SK-N-SH treated with all-trans-retinoic acid at 6 μM for 48 hours (cell line): ENCODE measurements around the gene SFXN1.

ENCODE experiments used
- ATAC-seq: fragments of 200-7000 bp; cut with Tn5 transposase; 3 replicates; pipeline ENCODE4 v1.9.1; 2020; ENCODE audit warnings: mild to moderate bottlenecking, moderate library complexity
- ARNTL ChIP-seq: fragments of 450-650 bp; formaldehyde crosslinking; IDR thresholded peaks from 2 replicates; pipeline ENCODE4 v1.5.0; 2020; ENCODE audit warnings: low read depth, mild to moderate bottlenecking, moderate library complexity, borderline replicate concordance
- BACH2 ChIP-seq: fragments of 250-450 bp; sonication (Bioruptor Pico); IDR thresholded peaks from 2 replicates; pipeline ENCODE4 v1.9.0; 2021; ENCODE audit warnings: mild to moderate bottlenecking, borderline replicate concordance
- CREB5 ChIP-seq: fragments of 250-450 bp; sonication (Bioruptor Pico); IDR thresholded peaks from 2 replicates; pipeline ENCODE4 v1.5.1; 2020; ENCODE audit warnings: low read depth, mild to moderate bottlenecking, moderate library complexity
- CSDC2 ChIP-seq: fragments of 250-450 bp; sonication (Bioruptor Pico); IDR thresholded peaks from 2 replicates; pipeline ENCODE4 v1.5.0; 2020; ENCODE audit warnings: mild to moderate bottlenecking, moderate library complexity
- CSRNP3 ChIP-seq: fragments of 250-450 bp; sonication (Bioruptor Pico); IDR thresholded peaks from 2 replicates; pipeline ENCODE4 v1.5.1; 2021; ENCODE audit warnings: mild to moderate bottlenecking, moderate library complexity
- ESRRG ChIP-seq: fragments of 250-450 bp; sonication (Bioruptor Pico); IDR thresholded peaks from 2 replicates; pipeline ENCODE4 v1.6.1; 2021; ENCODE audit warnings: mild to moderate bottlenecking
- GLIS3 ChIP-seq: fragments of 250-450 bp; sonication (Bioruptor Pico); IDR thresholded peaks from 2 replicates; pipeline ENCODE4 v1.5.0; 2020; ENCODE audit warnings: mild to moderate bottlenecking, moderate library complexity
- ISL1 ChIP-seq: fragments of 250-450 bp; sonication (Bioruptor Pico); IDR thresholded peaks from 2 replicates; pipeline ENCODE4 v2.1.2; 2022; ENCODE audit warnings: mild to moderate bottlenecking, moderate library complexity
- PATZ1 ChIP-seq: fragments of 250-450 bp; sonication (Bioruptor Pico); IDR thresholded peaks from 2 replicates; pipeline ENCODE4 v1.8.0; 2020; ENCODE audit warnings: mild to moderate bottlenecking, moderate library complexity, borderline replicate concordance
- POU6F1 ChIP-seq: fragments of 250-450 bp; sonication (Bioruptor Pico); IDR thresholded peaks from 2 replicates; pipeline ENCODE4 v1.8.0; 2021; ENCODE audit warnings: low read depth, mild to moderate bottlenecking, moderate library complexity, borderline replicate concordance
- PPARA ChIP-seq: fragments of 250-450 bp; sonication (Bioruptor Pico); IDR thresholded peaks from 2 replicates; pipeline ENCODE4 v1.5.0; 2020; ENCODE audit warnings: mild to moderate bottlenecking, borderline replicate concordance
- RARB ChIP-seq: fragments of 250-450 bp; sonication (Bioruptor Pico); IDR thresholded peaks from 2 replicates; pipeline ENCODE4 v1.8.0; 2021; ENCODE audit warnings: mild to moderate bottlenecking, moderate library complexity
- SNAI2 ChIP-seq: fragments of 250-450 bp; sonication (Bioruptor Pico); IDR thresholded peaks from 2 replicates; pipeline ENCODE4 v1.5.0; 2020; ENCODE audit warnings: mild to moderate bottlenecking, moderate library complexity
- TCF4 ChIP-seq: fragments of 250-450 bp; sonication (Bioruptor Pico); IDR thresholded peaks from 2 replicates; pipeline ENCODE4 v1.8.0; 2021; ENCODE audit warnings: mild to moderate bottlenecking, moderate library complexity, borderline replicate concordance
- TOX ChIP-seq: fragments of 250-450 bp; sonication (Bioruptor Pico); IDR thresholded peaks from 2 replicates; pipeline ENCODE4 v1.8.0; 2021; ENCODE audit warnings: mild to moderate bottlenecking, moderate library complexity, borderline replicate concordance
- TSHZ2 ChIP-seq: fragments of 250-450 bp; sonication (Bioruptor Pico); IDR thresholded peaks from 2 replicates; pipeline ENCODE4 v1.5.0; 2020; ENCODE audit warnings: mild to moderate bottlenecking, moderate library complexity
- ZC3H10 ChIP-seq: fragments of 250-450 bp; sonication (Bioruptor Pico); IDR thresholded peaks from 2 replicates; pipeline ENCODE4 v1.5.1; 2021; ENCODE audit warnings: mild to moderate bottlenecking, moderate library complexity
- ZFP3 ChIP-seq: fragments of 250-450 bp; sonication (Bioruptor Pico); IDR thresholded peaks from 2 replicates; pipeline ENCODE4 v1.5.0; 2020; ENCODE audit warnings: mild to moderate bottlenecking, moderate library complexity
- ZFP30 ChIP-seq: fragments of 450-650 bp; formaldehyde crosslinking; IDR thresholded peaks from 2 replicates; pipeline ENCODE4 v1.5.0; 2022; ENCODE audit warnings: mild to moderate bottlenecking, moderate library complexity
- ZNF70 ChIP-seq: fragments of 450-650 bp; formaldehyde crosslinking; IDR thresholded peaks from 2 replicates; pipeline ENCODE4 v1.5.0; 2020; ENCODE audit warnings: mild to moderate bottlenecking, moderate library complexity
- ZNF8 ChIP-seq: fragments of 450-650 bp; formaldehyde crosslinking; IDR thresholded peaks from 2 replicates; pipeline ENCODE4 v1.5.0; 2020; ENCODE audit warnings: mild to moderate bottlenecking, moderate library complexity

Gene SFXN1

GRCh38 chr5:175478384-175479124, at the start of gene SFXN1:
Gene SFXN1 (plus strand): TSS chr5:175478560. CDS start chr5:175492104, 13,544 bp downstream.
- TF ChIP-seq TSHZ2 (CRISPR knock-in tag) (peak; percentile 90), ZNF8 (CRISPR knock-in tag) (0 out of 2 replicates have a peak, but pooled peaks have one; percentile 23), SNAI2 (CRISPR knock-in tag) (0 out of 2 replicates have a peak, but pooled peaks have one; percentile 74), RARB (CRISPR knock-in tag) (no peak), PPARA (CRISPR knock-in tag) (peak; percentile 11; the same call in 1 of the 2 replicates), ZNF70 (0 out of 2 replicates have a peak, but pooled peaks have one; percentile 20), GLIS3 (CRISPR knock-in tag) (0 out of 2 replicates have a peak, but pooled peaks have one; percentile 43), CREB5 (CRISPR knock-in tag) (no peak), CSRNP3 (CRISPR knock-in tag) (no peak), POU6F1 (CRISPR knock-in tag) (no peak), ZFP3 (peak; percentile 74; the same call in 1 of the 2 replicates)
- ATAC-seq = peak; percentile 91

- TF ChIP-seq ESRRG (CRISPR knock-in tag) (no peak), ARNTL (no peak), ZNF70 (no peak), ZC3H10 (CRISPR knock-in tag) (no peak), ZNF8 (CRISPR knock-in tag) (no peak), PATZ1 (no peak), TOX (no peak), ZFP3 (no peak), BACH2 (CRISPR knock-in tag) (no peak), ISL1 (CRISPR knock-in tag) (no peak), RARB (CRISPR knock-in tag) (no peak), ZFP30 (CRISPR knock-in tag) (no peak), PPARA (CRISPR knock-in tag) (no peak)
- no peak for ATAC-seq
Measured at GRCh38 chr5:175434800-175435199, 43.6 kb upstream of the SFXN1 start.

GRCh38 chr5:175436359-175436758, 42.0 kb upstream of the SFXN1 start:
- no peak for TF ChIP-seq ZFP3
- no peak for TF ChIP-seq BACH2 (CRISPR knock-in tag)
- TF ChIP-seq TOX = no peak
- no peak for TF ChIP-seq CREB5 (CRISPR knock-in tag)
- no peak for TF ChIP-seq CSRNP3 (CRISPR knock-in tag)
- no peak for TF ChIP-seq GLIS3 (CRISPR knock-in tag)
- no peak for TF ChIP-seq RARB (CRISPR knock-in tag)
- no peak for TF ChIP-seq POU6F1 (CRISPR knock-in tag)
- TF ChIP-seq ARNTL = no peak
- TF ChIP-seq TCF4 (CRISPR knock-in tag) = no peak
- TF ChIP-seq CSDC2 (CRISPR knock-in tag) = no peak
- no peak for TF ChIP-seq ESRRG (CRISPR knock-in tag)
- ATAC-seq = no peak
